GM23338 (cell line): Measurements from ENCODE around the gene GAK. TPM values are rescaled to one million over a fixed set of nuclear protein-coding genes. Genes with fewer than 3 reads are reported as not detected.
A peak's percentile ranks its signal among the peaks of the same experiment; 100 is the strongest.

ENCODE experiments used
- ATAC-seq: fragments of 200-7000 bp; cut with Tn5 transposase; 3 replicates; pipeline ENCODE4 v1.9.1; 2020
- DNase-seq: peaks from one replicate; pipeline ENCODE4 v3.0.0-alpha.2; 2015; ENCODE audit warnings: low spot score
- H2AFZ ChIP-seq: fragments of 200-600 bp; sonication (generic); 2 replicates; pipeline ENCODE4 v1.8.0; 2016; ENCODE audit warnings: antibody characterized with exemption, mild to moderate bottlenecking, moderate library complexity
- H3F3A ChIP-seq: fragments of 200-600 bp; sonication (generic); replicated peaks from 2 replicates; pipeline ENCODE4 v1.8.0; 2017; ENCODE audit warnings: antibody characterized with exemption, mixed run types, low read depth
- H3K27ac ChIP-seq: fragments of 200-600 bp; sonication (generic); 2 replicates; pipeline ENCODE4 v1.6.1; 2016; ENCODE audit warnings: low read depth
- H3K27me3 ChIP-seq: fragments of 200-600 bp; sonication (generic); 2 replicates; pipeline ENCODE4 v1.8.0; 2016; ENCODE audit warnings: mild to moderate bottlenecking, mixed run types, moderate library complexity; ENCODE audit not compliant: insufficient read depth
- H3K36me3 ChIP-seq: fragments of 200-600 bp; sonication (generic); 2 replicates; pipeline ENCODE4 v1.8.0; 2016; ENCODE audit warnings: mild to moderate bottlenecking; ENCODE audit not compliant: insufficient read depth
- H3K4me1 ChIP-seq: fragments of 200-600 bp; sonication (generic); 2 replicates; pipeline ENCODE4 v1.8.0; 2016; ENCODE audit warnings: mild to moderate bottlenecking, moderate library complexity; ENCODE audit not compliant: insufficient read depth
- H3K4me2 ChIP-seq: fragments of 200-600 bp; sonication (generic); 2 replicates; pipeline ENCODE4 v1.7.1; 2017; ENCODE audit warnings: mixed run types
- H3K4me3 ChIP-seq: fragments of 200-600 bp; sonication (generic); 2 replicates; pipeline ENCODE4 v1.6.1; 2016; ENCODE audit warnings: mixed run types
- H3K79me2 ChIP-seq: fragments of 200-600 bp; sonication (generic); replicated peaks from 2 replicates; pipeline ENCODE4 v1.8.0; 2017; ENCODE audit warnings: mild to moderate bottlenecking; ENCODE audit not compliant: insufficient read depth
- H3K9me2 ChIP-seq: fragments of 200-600 bp; sonication (generic); 2 replicates; pipeline ENCODE4 v1.8.0; 2017; ENCODE audit not compliant: insufficient read depth
- H4K20me1 ChIP-seq: fragments of 200-600 bp; sonication (generic); replicated peaks from 2 replicates; pipeline ENCODE4 v1.8.0; 2017; ENCODE audit warnings: mild to moderate bottlenecking; ENCODE audit not compliant: insufficient read depth
- H3K27ac Mint-ChIP-seq: 2 replicates; pipeline ENCODE4 v1.8.0; 2020; ENCODE audit warnings: inconsistent platforms, mild to moderate bottlenecking, moderate library complexity, mixed read lengths
- H3K27me3 Mint-ChIP-seq: 3 replicates; pipeline ENCODE4 v1.8.0; 2022; ENCODE audit warnings: low read depth, mild to moderate bottlenecking, moderate library complexity, mixed read lengths, inconsistent platforms; ENCODE audit not compliant: insufficient read depth, poor library complexity
- H3K36me3 Mint-ChIP-seq: 3 replicates; pipeline ENCODE4 v1.8.0; 2021; ENCODE audit warnings: low read depth, mild to moderate bottlenecking, inconsistent platforms, moderate library complexity, mixed read lengths
- H3K4me1 Mint-ChIP-seq: 3 replicates; pipeline ENCODE4 v1.8.0; 2020; ENCODE audit warnings: mild to moderate bottlenecking, inconsistent platforms, mixed read lengths
- H3K4me3 Mint-ChIP-seq: 3 replicates; pipeline ENCODE4 v1.8.0; 2021; ENCODE audit warnings: moderate library complexity, mild to moderate bottlenecking, inconsistent platforms, mixed read lengths
- H3K9me3 Mint-ChIP-seq: 3 replicates; pipeline ENCODE4 v1.8.0; 2020; ENCODE audit warnings: moderate library complexity, mild to moderate bottlenecking, inconsistent platforms, mixed read lengths
- CREB1 ChIP-seq: fragments of 250-450 bp; sonication (Bioruptor Pico); IDR thresholded peaks from 2 replicates; pipeline ENCODE4 v1.5.0; 2020; ENCODE audit warnings: low read depth, mild to moderate bottlenecking, moderate library complexity
- CTCF ChIP-seq, 2 experiments: fragments of 200-600 bp in 1 of 2; sonication (generic) in 1 of 2; conservative IDR thresholded peaks; 2 replicates each; pipeline versions ENCODE4 v1.5.1 to v1.6.1; 2016 to 2017; ENCODE audit warnings: antibody characterized with exemption in 2 of 2, low read depth in 2 of 2, mild to moderate bottlenecking in 2 of 2, moderate library complexity in 1 of 2
- ETS1 ChIP-seq: IDR thresholded peaks from 2 replicates; pipeline ENCODE4 v1.6.1; 2016; ENCODE audit warnings: antibody characterized with exemption
- EZH2 ChIP-seq: fragments of 200-600 bp; sonication (generic); IDR thresholded peaks from one replicate; pipeline ENCODE4 v1.8.0; 2017; ENCODE audit warnings: antibody characterized with exemption, mild to moderate bottlenecking, low read depth; ENCODE audit not compliant: unreplicated experiment
- EZH2phosphoT487 ChIP-seq: fragments of 200-600 bp; sonication (generic); IDR thresholded peaks from one replicate; pipeline ENCODE4 v1.8.1; 2018; ENCODE audit warnings: antibody characterized with exemption; ENCODE audit not compliant: unreplicated experiment
- JUNB ChIP-seq: IDR thresholded peaks from one replicate; pipeline ENCODE4 v1.6.1; 2016; ENCODE audit warnings: antibody characterized with exemption; ENCODE audit not compliant: unreplicated experiment
- NANOG ChIP-seq: IDR thresholded peaks from 2 replicates; pipeline ENCODE4 v1.6.1; 2016; ENCODE audit warnings: antibody characterized with exemption, borderline replicate concordance
- POLR2AphosphoS5 ChIP-seq: IDR thresholded peaks from 2 replicates; pipeline ENCODE4 v1.6.1; 2016; ENCODE audit warnings: antibody characterized with exemption, low read depth
- REST ChIP-seq: IDR thresholded peaks from one replicate; pipeline ENCODE4 v1.6.1; 2018; ENCODE audit warnings: antibody characterized with exemption; ENCODE audit not compliant: unreplicated experiment
- STAT1 ChIP-seq: IDR thresholded peaks from one replicate; pipeline ENCODE4 v1.6.1; 2016; ENCODE audit warnings: antibody characterized with exemption; ENCODE audit not compliant: unreplicated experiment
- ZNF114 ChIP-seq: fragments of 250-450 bp; sonication (Bioruptor Pico); IDR thresholded peaks from 2 replicates; pipeline ENCODE4 v1.5.0; 2020; ENCODE audit warnings: mild to moderate bottlenecking, moderate library complexity
- ZNF331 ChIP-seq: fragments of 250-450 bp; sonication (Bioruptor Pico); IDR thresholded peaks from 2 replicates; pipeline ENCODE4 v1.5.0; 2020; ENCODE audit warnings: low read depth, mild to moderate bottlenecking, moderate library complexity
- ZNF462 ChIP-seq: fragments of 250-450 bp; sonication (Bioruptor Pico); IDR thresholded peaks from 2 replicates; pipeline ENCODE4 v1.5.0; 2020; ENCODE audit warnings: mild to moderate bottlenecking, moderate library complexity
- polyA plus RNA-seq: library from polyadenylated mRNA; unstranded; fragments of >200 nt; fragmentation: Nextera tagmentation; extraction: Ambion mirVana; gene quantifications from 2 replicates; pipeline ENCODE4 v1.2.1, GENCODE V29; 2016
- total RNA-seq: library from RNA; depleted of rRNA; stranded (reverse); fragments of >200 nt; shearing (Covaris generic); gene quantifications from 2 replicates; pipeline ENCODE4 v1.2.3, GENCODE V29; 2014

The GAK gene
- total and polyA plus RNA-seq, 2 experiments from 2014 or later = 48.5 to 124 TPM

- H3K27ac Mint-ChIP-seq = no peak overlapping the region
- no peaks in the 10 kb centered on the region for H3K36me3 Mint-ChIP-seq
- Histone ChIP-seq H3K9me2 (no peaks in the 10 kb centered on the region), H3K79me2 (no peaks in the 10 kb centered on the region), H3K36me3 (no peaks in the 10 kb centered on the region), H3F3A (no peaks in the 10 kb centered on the region; the same call in 1 of the 2 replicates), H3K4me3 (peak overlapping the region; percentile 40; the same call in 1 of the 2 replicates), H2AFZ (no peak overlapping the region), H3K4me2 (peak overlapping the region; percentile 75; the same call in 1 of the 2 replicates), H3K4me1 (no peaks in the 10 kb centered on the region), H3K27ac (no peak overlapping the region), H4K20me1 (no peaks in the 10 kb centered on the region), H3K27me3 (peaks cover 15% of the 10 kb centered on the region; the same call in 1 of the 2 replicates)
- DNase-seq (no peak), ATAC-seq (peak; percentile 1; the same call in 2 of the 3 replicates)
- peaks cover 17% of the 10 kb centered on the region for H3K27me3 Mint-ChIP-seq
- no peaks in the 10 kb centered on the region for H3K4me1 Mint-ChIP-seq
- H3K9me3 Mint-ChIP-seq = no peaks in the 10 kb centered on the region
- TF ChIP-seq ZNF462 (no peak), REST (no peak), ETS1 (no peak), ZNF114 (no peak), CREB1 (CRISPR knock-in tag) (no peak), NANOG (no peak), EZH2 (no peak), EZH2phosphoT487 (no peak), JUNB (no peak), STAT1 (no peak), ZNF331 (CRISPR knock-in tag) (no peak), CTCF (conservative IDR thresholded peaks at IDR 0.05; ENCODE audit: low read depth in 2 of 2) (no peak), POLR2AphosphoS5 (no peak)
- H3K4me3 Mint-ChIP-seq = no peak overlapping the region; the same call in 2 of the 3 replicates
These were observed 36.7 kb upstream of the GAK start for GRCh38 chr4:968621-969394.
